Adrenal gland (tissue), 12 donors: ENCODE data around the gene CDYL. TPM values are rescaled to one million over a fixed set of nuclear protein-coding genes. Genes with fewer than 3 reads are reported as not detected.

Experiments used
- DNase-seq, 7 donors: peaks; one replicate each; pipeline ENCODE4 v3.0.0-alpha.2; 2019 to 2020
- H3K27ac ChIP-seq, 5 donors: fragments of 200-600 bp; sonication (generic) in 4 of 5; 1 replicate in 3 of 5; 2 replicates in 2 of 5; pipeline versions ENCODE4 v1.5.1 to v1.8.0; 2016 to 2020; ENCODE audit warnings: mild to moderate bottlenecking in 1 of 5
- H3K27me3 ChIP-seq: fragments of 200-600 bp; 2 replicates; pipeline ENCODE4 v1.8.0; 2021
- H3K36me3 ChIP-seq, 2 donors: fragments of 200-600 bp; replicated peaks in 1 of 2; 1 replicate in 1 of 2; 2 replicates in 1 of 2; pipeline versions ENCODE4 v1.5.1 to v1.8.0; 2018 to 2022
- H3K4me1 ChIP-seq, 2 donors: fragments of 200-600 bp; replicated peaks in 1 of 2; 1 replicate in 1 of 2; 2 replicates in 1 of 2; pipeline versions ENCODE4 v1.5.1 to v1.8.0; 2018 to 2021
- H3K4me3 ChIP-seq, 4 donors: fragments of 200-600 bp; sonication (generic) in 3 of 4; one replicate each; pipeline ENCODE4 v1.5.1; 2016 to 2018
- H3K9me3 ChIP-seq, 3 donors: fragments of 200-600 bp; sonication (generic) in 1 of 3; replicated peaks in 1 of 3; 1 replicate in 2 of 3; 2 replicates in 1 of 3; pipeline versions ENCODE4 v1.5.1 to v1.8.0; 2016 to 2021
- CTCF ChIP-seq, 6 experiments: fragments of 450-650 bp in 4 of 6; fragments of 200-600 bp in 2 of 6; sonication (generic) in 1 of 6; IDR thresholded peaks; 1 replicate in 5 of 6; 2 replicates in 1 of 6; pipeline versions ENCODE4 v1.5.1 to v1.8.0; 2016 to 2021; ENCODE audit warnings: antibody characterized with exemption in 6 of 6, mild to moderate bottlenecking in 2 of 6, moderate library complexity in 1 of 6
- POLR2A ChIP-seq, 2 donors: fragments of 450-650 bp; IDR thresholded peaks; one replicate each; pipeline ENCODE4 v1.6.1; 2017; ENCODE audit warnings: antibody characterized with exemption in 2 of 2, mild to moderate bottlenecking in 2 of 2, moderate library complexity in 1 of 2
- WGBS, 4 donors: extraction: QIAGEN DNeasy Blood & Tissue Kit in 2 of 4; methylation state at CpG; one replicate each; pipeline versions ENCODE4 v1.1.5 to v1.1.7; 2013 to 2017; 5-methylcytosine and 5-hydroxymethylcytosine counted together
- intact Hi-C, 2 donors: fragments of 100-400 bp; cut with DNase I; formaldehyde crosslinking; loops; one replicate each; pipeline versions ENCODE4 v1.14.1 to v1.15.0; 2022 to 2023
- polyA plus RNA-seq, 3 donors: library from polyadenylated mRNA; stranded (reverse); fragments of 200-250 nt in 2 of 3; fragments of 350-450 nt in 1 of 3; fragmentation: Illumina TruSeq in 1 of 3; extraction: RNeasy Lipid Tissue Mini Kit (QIAGEN cat#74804) in 1 of 3; gene quantifications; one replicate each; pipeline ENCODE4 v1.2.3, GENCODE V29; 2013 to 2014
- total RNA-seq, 9 donors: library from RNA; depleted of rRNA in 4 of 9; stranded (reverse); fragments of >200 nt in 4 of 9; fragments of 120-200 nt in 1 of 9; fragmentation: NEBNext Ultra II Directional in 1 of 9; extraction: Animal tissue kit (Norgen Biotek cat#: 25700) in 1 of 9; gene quantifications; one replicate each; pipeline versions ENCODE4 v1.1.0 to v1.2.4, GENCODE V29; 2013 to 2023
- donor health status: healthy with polysubstance abuse.
- donor health status: Bipolar disorder and iron deficiency.
- donor health status: DM: yes; HTN: yes; CAD: no.
- donor health status: DM: no; HTN: no; CAD: no.
- donor health status: DM: no; HTN: no; CAD: no.
- donor health status: DM: yes; HTN: yes; CAD: no.

The CDYL gene
- total and polyA plus RNA-seq, 12 donors = 3.3 to 47.1 (median 24.8) TPM

- H3K27me3 ChIP-seq = no peaks in the 10 kb centered on the region
- no peak overlapping the region for H3K27ac ChIP-seq
- peaks cover 14 to 27% of the 10 kb centered on the region in 2 donors for H3K4me1 ChIP-seq
- WGBS, 4 donors = 74 to 91% (median 89%) methylated on average over 5 of the region's 5 CpGs
- no peaks in the 10 kb centered on the region for H3K36me3 ChIP-seq
- DNase-seq = no peak
- intact Hi-C loops = no loop called here
- no peak overlapping the region for H3K4me3 ChIP-seq
- H3K9me3 ChIP-seq = no peaks in the 10 kb centered on the region
- TF ChIP-seq CTCF (IDR thresholded peaks at IDR 0.05) = no peak
- no peak for TF ChIP-seq POLR2A (IDR thresholded peaks at IDR 0.05)
Observed at GRCh38 chr6:4940416-4940815, 164.2 kb downstream of the CDYL start.

DNA sequence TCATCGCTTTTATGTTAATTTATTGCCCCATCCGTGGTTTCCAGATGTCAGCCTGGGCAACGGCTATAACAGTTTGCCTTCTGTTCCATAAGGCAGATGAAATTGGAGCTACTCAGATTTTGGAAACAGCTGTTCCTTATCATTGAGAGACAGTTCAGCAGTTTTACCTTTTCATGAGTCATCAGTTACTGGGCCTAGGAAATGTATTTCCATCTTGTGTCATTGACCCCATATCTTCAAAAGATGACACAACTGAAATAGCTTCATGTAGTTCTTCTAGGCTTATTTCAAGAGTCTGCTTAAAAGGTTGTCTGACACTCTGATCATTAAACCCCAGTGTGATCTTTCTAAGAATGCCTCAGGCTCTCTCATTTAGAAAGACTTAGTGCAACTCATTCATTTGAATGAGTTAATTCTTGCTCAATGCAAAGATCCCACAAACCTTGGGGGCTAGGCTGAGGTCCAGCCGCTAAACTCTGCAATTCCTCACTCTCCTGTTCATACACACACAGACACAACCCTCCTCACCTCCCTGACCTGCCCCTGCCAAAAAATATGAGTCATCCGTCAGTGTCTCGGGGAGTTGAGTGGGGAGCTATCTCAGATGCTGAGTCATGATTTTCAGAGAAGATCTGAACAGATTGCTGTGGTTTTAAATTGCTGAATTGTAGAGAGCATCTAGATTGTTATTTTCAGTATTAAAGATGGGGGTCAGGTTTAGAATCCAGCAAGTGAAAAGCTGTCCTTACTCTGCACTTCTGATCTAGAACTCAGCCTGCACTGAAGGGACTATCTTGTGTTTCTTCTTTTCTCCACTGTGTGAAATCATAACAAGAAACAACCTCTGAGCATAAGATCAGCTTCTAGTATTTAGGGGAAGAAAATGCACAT, 165.8 kb downstream of the CDYL start:
- H3K27me3 ChIP-seq = no peaks in the 10 kb centered on the region
- H3K27ac ChIP-seq = peak overlapping the region; percentile 40 to 81 (median 54)
- peak; percentile 72 to 89 (median 86) for DNase-seq
- peaks cover 14 to 21% of the 10 kb centered on the region in 2 donors for H3K4me1 ChIP-seq
- H3K36me3 ChIP-seq = no peaks in the 10 kb centered on the region
- H3K4me3 ChIP-seq = no peak overlapping the region
- no peaks in the 10 kb centered on the region for H3K9me3 ChIP-seq
- no peak for TF ChIP-seq POLR2A (IDR thresholded peaks at IDR 0.05)
- TF ChIP-seq CTCF (IDR thresholded peaks at IDR 0.05) = no peak
- intact Hi-C loops = no loop called here
- WGBS, 4 donors = 16 to 23% (median 20%) methylated on average over 6 of the region's 6 CpGs

DNA sequence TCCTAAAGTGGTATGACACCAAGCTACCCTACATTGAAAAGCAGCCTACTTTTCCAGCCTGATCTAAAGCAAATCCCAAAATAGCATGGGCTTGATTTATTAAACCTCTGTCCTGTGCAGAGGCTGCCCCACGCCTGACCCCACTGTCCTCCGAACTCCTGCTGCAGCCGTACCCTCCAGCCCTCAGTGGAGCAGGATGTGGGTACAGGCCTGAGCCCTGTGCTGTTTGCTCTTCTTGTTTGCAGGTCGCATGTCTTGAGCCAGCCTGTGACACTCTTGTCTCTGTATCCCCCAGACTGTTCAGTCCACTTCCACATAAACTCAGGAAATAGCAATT, 166.4 kb downstream of the CDYL start:
- H3K9me3 ChIP-seq = no peaks in the 10 kb centered on the region
- 38 to 59% (median 56%) methylated on average over 4 of the region's 4 CpGs for WGBS, 4 donors
- no peaks in the 10 kb centered on the region for H3K27me3 ChIP-seq
- no peak for DNase-seq
- no peak overlapping the region for H3K4me3 ChIP-seq
- peaks cover 14 to 21% of the 10 kb centered on the region in 2 donors for H3K4me1 ChIP-seq
- TF ChIP-seq POLR2A (IDR thresholded peaks at IDR 0.05) = no peak
- TF ChIP-seq CTCF (IDR thresholded peaks at IDR 0.05) = no peak
- H3K36me3 ChIP-seq = no peaks in the 10 kb centered on the region
- H3K27ac ChIP-seq = peak overlapping the region; percentile 22 to 81 (median 54)
- intact Hi-C loops = no loop called here

DNA sequence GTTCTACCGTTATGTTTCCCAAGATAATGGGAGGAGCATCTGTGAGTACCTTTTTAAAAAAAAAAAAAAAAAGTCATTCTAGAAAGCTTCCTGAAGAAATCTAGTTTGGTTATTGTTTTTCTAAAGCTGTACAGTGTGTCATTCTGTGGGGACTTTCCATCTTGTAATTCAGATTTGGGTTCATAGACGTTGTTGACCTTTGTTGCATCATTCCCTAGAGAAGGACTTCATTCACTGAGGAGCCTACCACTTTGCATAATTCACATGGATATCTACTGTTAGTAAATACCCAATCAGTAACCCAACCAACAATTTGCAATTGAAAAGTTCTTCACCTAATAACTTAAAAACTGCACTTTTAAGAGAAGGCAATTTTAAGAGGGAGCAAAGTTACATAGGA, 167.5 kb downstream of the CDYL start:
- no peak for DNase-seq
- Histone ChIP-seq H3K4me3 (no peak overlapping the region), H3K27ac (no peak overlapping the region), H3K27me3 (no peaks in the 10 kb centered on the region), H3K4me1 (peaks cover 14 to 21% of the 10 kb centered on the region in 2 donors), H3K9me3 (no peaks in the 10 kb centered on the region), H3K36me3 (no peaks in the 10 kb centered on the region)
- intact Hi-C loops = no loop called here
- 69 to 75% (median 72%) methylated on average over 2 of the region's 2 CpGs for WGBS, 4 donors
- no peak for TF ChIP-seq POLR2A (IDR thresholded peaks at IDR 0.05)
- TF ChIP-seq CTCF (IDR thresholded peaks at IDR 0.05) = no peak
